GM10266 (cell line): ENCODE results near the gene ZNF782.
"Not testable (repeated sequence)": the region's sequence is repeated elsewhere in the genome, so short reads cannot be mapped to it uniquely, and the experiment has no call there.

Source experiments
- DNase-seq: peaks from one replicate; pipeline ENCODE4 v3.0.0; 2012; ENCODE audit errors: extremely low spot score
- CTCF ChIP-seq: IDR thresholded peaks from 2 replicates; pipeline ENCODE4 v1.5.1; 2012; ENCODE audit warnings: mild to moderate bottlenecking, low read depth; ENCODE audit not compliant: control insufficient read depth, insufficient read depth; ENCODE audit errors: missing control alignments

ZNF782 gene

GRCh38 chr9:96853781-96854650 lies at the start of gene ZNF782:
Gene ZNF782 (minus strand): TSS chr9:96854514. CDS start chr9:96851961, 2,553 bp downstream.
- TF ChIP-seq CTCF, result no peak
- peak; percentile 92 for DNase-seq

- not testable (repeated sequence) for DNase-seq
Observed at GRCh38 chr9:96900010-96900409, 45.7 kb upstream of the ZNF782 start.

- DNase-seq, result no peak
- TF ChIP-seq CTCF, result no peak
Observed at GRCh38 chr9:96892131-96892530, 37.8 kb upstream of the ZNF782 start.

- DNase-seq, result no peak
- TF ChIP-seq CTCF, result no peak
Observed at GRCh38 chr9:96888591-96888990, 34.3 kb upstream of the ZNF782 start.

- no peak for DNase-seq
- TF ChIP-seq CTCF, result no peak
Observed at GRCh38 chr9:96885424-96885823, 31.1 kb upstream of the ZNF782 start.

GRCh38 chr9:96884443-96884842 lies 30.1 kb upstream of the ZNF782 start:
- no peak for TF ChIP-seq CTCF
- no peak for DNase-seq

- TF ChIP-seq CTCF, result no peak
- no peak for DNase-seq
Observed at GRCh38 chr9:96883922-96884321, 29.6 kb upstream of the ZNF782 start.
